Lung (tissue), 12 donors: Measurements from ENCODE around the gene THAP3. TPM values are rescaled to one million over a fixed set of nuclear protein-coding genes. Genes with fewer than 3 reads are reported as not detected.

Experiments
- ATAC-seq: fragments of 200-7000 bp; cut with Tn5 transposase; one replicate; pipeline ENCODE4 v1.9.1; 2020; ENCODE audit warnings: moderate number of reproducible peaks; ENCODE audit not compliant: insufficient read depth, low FRiP score
- DNase-seq, 3 donors: peaks; one replicate each; pipeline ENCODE4 v3.0.0-alpha.2; 2013 to 2017
- H3K27ac ChIP-seq, 2 donors: one replicate each; pipeline ENCODE4 v1.5.1; 2013; ENCODE audit warnings: mild to moderate bottlenecking in 2 of 2, moderate library complexity in 2 of 2, control low read depth in 1 of 2, inconsistent platforms in 1 of 2, low read depth in 1 of 2, low read length in 1 of 2
- H3K27me3 ChIP-seq, 3 donors: one replicate each; pipeline ENCODE4 v1.5.1; 2013; ENCODE audit warnings: low read length in 2 of 3; ENCODE audit not compliant: control insufficient read depth in 3 of 3, insufficient read depth in 3 of 3
- H3K36me3 ChIP-seq, 4 donors: one replicate each; pipeline ENCODE4 v1.5.1; 2013; ENCODE audit warnings: low read length in 4 of 4, mild to moderate bottlenecking in 1 of 4, moderate library complexity in 1 of 4; ENCODE audit not compliant: control insufficient read depth in 4 of 4, insufficient read depth in 4 of 4
- H3K4me1 ChIP-seq, 5 donors: one replicate each; pipeline ENCODE4 v1.5.1; 2013; ENCODE audit warnings: low read length in 5 of 5, mild to moderate bottlenecking in 2 of 5, moderate library complexity in 1 of 5; ENCODE audit not compliant: control insufficient read depth in 5 of 5, insufficient read depth in 5 of 5
- H3K4me3 ChIP-seq: one replicate; pipeline ENCODE4 v1.5.1; 2013; ENCODE audit warnings: mild to moderate bottlenecking, control low read depth, moderate library complexity
- H3K9ac ChIP-seq, 2 donors: one replicate each; pipeline ENCODE4 v1.5.1; 2013; ENCODE audit warnings: low read length in 2 of 2, control low read depth in 1 of 2; ENCODE audit not compliant: insufficient read depth in 1 of 2
- H3K9me3 ChIP-seq, 4 donors: one replicate each; pipeline ENCODE4 v1.5.1; 2013; ENCODE audit warnings: low read length in 3 of 4, mild to moderate bottlenecking in 1 of 4, moderate library complexity in 1 of 4; ENCODE audit not compliant: control insufficient read depth in 4 of 4, insufficient read depth in 3 of 4
- CTCF ChIP-seq: IDR thresholded peaks from 2 replicates; pipeline ENCODE4 v1.5.1; 2012; ENCODE audit warnings: mild to moderate bottlenecking; ENCODE audit errors: control extremely low read depth, extremely low read depth
- WGBS, 2 donors: extraction: QIAGEN DNeasy Blood & Tissue Kit; methylation state at CpG; one replicate each; pipeline ENCODE4 v1.1.7; 2013; 5-methylcytosine and 5-hydroxymethylcytosine counted together
- polyA plus RNA-seq, 2 donors: library from polyadenylated mRNA; stranded (reverse); fragments of 200-250 nt; gene quantifications; one replicate each; pipeline ENCODE4 v1.2.1, GENCODE V29; 2013
- total RNA-seq, 2 donors: library from RNA; depleted of rRNA in 1 of 2; stranded (reverse); fragments of >200 nt in 1 of 2; gene quantifications; one replicate each; pipeline ENCODE4 v1.2.1, GENCODE V29; 2014 to 2021
- donor health status: control.
- donor health status: control.
- donor health status: Bipolar disorder and iron deficiency.
- donor health status: healthy.
- donor health status: DM: yes; HTN: yes; CAD: no.

Gene THAP3
- total and polyA plus RNA-seq, 4 donors: 12.6 to 26.5 (median 20.8) TPM

- peaks cover 0 to 25% (median 8%) of the 10 kb centered on the region in 5 donors for H3K4me1 ChIP-seq
- H3K36me3 ChIP-seq: peaks cover 0 to 2% (median 0%) of the 10 kb centered on the region in 4 donors
- peak within 1 kb of the TSS; percentile 83 to 85 for H3K9ac ChIP-seq
- peak within 1 kb of the TSS; percentile 88 to 96 for H3K27ac ChIP-seq
- no peak for TF ChIP-seq CTCF
- peak; percentile 97 for ATAC-seq
- H3K4me3 ChIP-seq: peak within 1 kb of the TSS; percentile 75
- H3K27me3 ChIP-seq: no peaks in the 10 kb centered on the region
- DNase-seq: peak; percentile 99
- no peaks in the 10 kb centered on the region for H3K9me3 ChIP-seq
- 12 to 18% methylated on average over 55 to 58 of the region's 58 CpGs for WGBS, 2 donors
Observed at GRCh38 chr1:6579374-6580118, 45.1 kb upstream of the THAP3 start, which contains the start of gene ZBTB48. ZBTB48 (plus strand) TSS chr1:6579994; CDS start chr1:6580610, 616 bp downstream.

GRCh38 chr1:6580119-6580592 lies 44.5 kb upstream of the THAP3 start:
- Histone ChIP-seq H3K27ac (peak overlapping the region; percentile 88 to 96), H3K4me1 (peaks cover 0 to 25% (median 8%) of the 10 kb centered on the region in 5 donors), H3K36me3 (peaks cover 0 to 2% (median 0%) of the 10 kb centered on the region in 4 donors), H3K9ac (peak overlapping the region; percentile 27 to 85), H3K4me3 (peak overlapping the region; percentile 75), H3K9me3 (no peaks in the 10 kb centered on the region), H3K27me3 (no peaks in the 10 kb centered on the region)
- ATAC-seq (peak; percentile 5), DNase-seq (peak in 1 of 3 donors; percentile 11)
- WGBS, 2 donors: 0 to 1% methylated on average over 30 of the region's 30 CpGs
- no peak for TF ChIP-seq CTCF

GRCh38 chr1:6580593-6581409 lies 43.9 kb upstream of the THAP3 start:
- H3K4me1 ChIP-seq: peaks cover 0 to 25% (median 8%) of the 10 kb centered on the region in 5 donors
- H3K27ac ChIP-seq: peak overlapping the region; percentile 88 to 96
- peak overlapping the region; percentile 75 for H3K4me3 ChIP-seq
- no peak for TF ChIP-seq CTCF
- no peaks in the 10 kb centered on the region for H3K27me3 ChIP-seq
- ATAC-seq: no peak
- WGBS, 2 donors: 32 to 35% methylated on average over 19 of the region's 19 CpGs
- no peak for DNase-seq
- no peaks in the 10 kb centered on the region for H3K9me3 ChIP-seq
- peak overlapping the region; percentile 27 to 85 for H3K9ac ChIP-seq
- H3K36me3 ChIP-seq: peaks cover 0 to 2% (median 0%) of the 10 kb centered on the region in 4 donors
